ENCODE measurements around the gene CPLX4. TPM values are rescaled to one million over a fixed set of nuclear protein-coding genes. Genes with fewer than 3 reads are reported as not detected.

Gene CPLX4
- polyA plus RNA-seq, 4 donors, result not detected

- FAIRE-seq (no peak), DNase-seq (no peak)
- Histone ChIP-seq H3K27me3 (ENCODE audit: control insufficient read depth in 3 of 3, insufficient read depth in 3 of 3, low read length in 3 of 3) (peaks cover 9 to 71% (median 24%) of the 10 kb centered on the region in 3 donors), H3K4me1 (ENCODE audit: control insufficient read depth in 3 of 3, insufficient read depth in 2 of 3, low read depth in 1 of 3, low read length in 2 of 3) (no peaks in the 10 kb centered on the region), H3K4me3 (ENCODE audit: low read depth in 1 of 3, low read length in 3 of 3) (no peak overlapping the region), H3K36me3 (ENCODE audit: control insufficient read depth in 3 of 3, insufficient read depth in 2 of 3, low read depth in 1 of 3, low read length in 3 of 3) (no peaks in the 10 kb centered on the region), H3K27ac (ENCODE audit: low read depth in 1 of 3, low read length in 2 of 3) (no peak overlapping the region), H3K9me3 (ENCODE audit: control insufficient read depth in 2 of 2, insufficient read depth in 1 of 2, low read depth in 1 of 2, low read length in 1 of 2) (no peaks in the 10 kb centered on the region)
- 61 to 75% (median 67%) methylated on average over 5 of the region's 5 CpGs for WGBS, 3 donors
Observed at GRCh38 chr18:59278793-59279192, 39.7 kb downstream of the CPLX4 start.

- H3K4me1 ChIP-seq (ENCODE audit: control insufficient read depth in 3 of 3, insufficient read depth in 2 of 3, low read depth in 1 of 3, low read length in 2 of 3), result peaks cover 0 to 10% (median 0%) of the 10 kb centered on the region in 3 donors
- no peak overlapping the region for H3K4me3 ChIP-seq (ENCODE audit: low read depth in 1 of 3, low read length in 3 of 3)
- no peaks in the 10 kb centered on the region for H3K9me3 ChIP-seq (ENCODE audit: control insufficient read depth in 2 of 2, insufficient read depth in 1 of 2, low read depth in 1 of 2, low read length in 1 of 2)
- H3K27me3 ChIP-seq (ENCODE audit: control insufficient read depth in 3 of 3, insufficient read depth in 3 of 3, low read length in 3 of 3), result peaks cover 15 to 83% (median 27%) of the 10 kb centered on the region in 3 donors
- H3K27ac ChIP-seq (ENCODE audit: low read depth in 1 of 3, low read length in 2 of 3), result no peak overlapping the region
- DNase-seq (no peak), FAIRE-seq (no peak)
- WGBS, 3 donors, result 16 to 25% (median 18%) methylated on average over 5 of the region's 5 CpGs
- H3K36me3 ChIP-seq (ENCODE audit: control insufficient read depth in 3 of 3, insufficient read depth in 2 of 3, low read depth in 1 of 3, low read length in 3 of 3), result no peaks in the 10 kb centered on the region
Observed at GRCh38 chr18:59276047-59276446, 42.4 kb downstream of the CPLX4 start.

- DNase-seq (no peak), FAIRE-seq (no peak)
- Histone ChIP-seq H3K27me3 (ENCODE audit: control insufficient read depth in 3 of 3, insufficient read depth in 3 of 3, low read length in 3 of 3) (peaks cover 15 to 88% (median 31%) of the 10 kb centered on the region in 3 donors), H3K4me1 (ENCODE audit: control insufficient read depth in 3 of 3, insufficient read depth in 2 of 3, low read depth in 1 of 3, low read length in 2 of 3) (peaks cover 0 to 10% (median 0%) of the 10 kb centered on the region in 3 donors), H3K27ac (ENCODE audit: low read depth in 1 of 3, low read length in 2 of 3) (no peak overlapping the region), H3K9me3 (ENCODE audit: control insufficient read depth in 2 of 2, insufficient read depth in 1 of 2, low read depth in 1 of 2, low read length in 1 of 2) (no peaks in the 10 kb centered on the region), H3K36me3 (ENCODE audit: control insufficient read depth in 3 of 3, insufficient read depth in 2 of 3, low read depth in 1 of 3, low read length in 3 of 3) (no peaks in the 10 kb centered on the region), H3K4me3 (ENCODE audit: low read depth in 1 of 3, low read length in 3 of 3) (no peak overlapping the region)
- 18 to 24% (median 20%) methylated on average over 6 of the region's 6 CpGs for WGBS, 3 donors
Observed at GRCh38 chr18:59275406-59275949, 43.0 kb downstream of the CPLX4 start.

- no peak for FAIRE-seq
- 13 to 20% (median 16%) methylated on average over 18 of the region's 18 CpGs for WGBS, 3 donors
- H3K27me3 ChIP-seq (ENCODE audit: control insufficient read depth in 3 of 3, insufficient read depth in 3 of 3, low read length in 3 of 3), result peaks cover 15 to 92% (median 34%) of the 10 kb centered on the region in 3 donors
Observed at GRCh38 chr18:59274533-59274928, 43.9 kb downstream of the CPLX4 start.

GRCh38 chr18:59273759-59274532, 44.5 kb downstream of the CPLX4 start:
- H3K27me3 ChIP-seq (ENCODE audit: control insufficient read depth in 3 of 3, insufficient read depth in 3 of 3, low read length in 3 of 3), result peaks cover 21 to 92% (median 38%) of the 10 kb centered on the region in 3 donors
- H3K27ac ChIP-seq (ENCODE audit: low read depth in 1 of 3, low read length in 2 of 3), result no peak overlapping the region
- peaks cover 0 to 15% (median 0%) of the 10 kb centered on the region in 3 donors for H3K4me1 ChIP-seq (ENCODE audit: control insufficient read depth in 3 of 3, insufficient read depth in 2 of 3, low read depth in 1 of 3, low read length in 2 of 3)
- H3K36me3 ChIP-seq (ENCODE audit: control insufficient read depth in 3 of 3, insufficient read depth in 2 of 3, low read depth in 1 of 3, low read length in 3 of 3), result no peaks in the 10 kb centered on the region
- 4 to 9% (median 9%) methylated on average over 48 of the region's 48 CpGs for WGBS, 3 donors
- H3K9me3 ChIP-seq (ENCODE audit: control insufficient read depth in 2 of 2, insufficient read depth in 1 of 2, low read depth in 1 of 2, low read length in 1 of 2), result no peaks in the 10 kb centered on the region
- no peak overlapping the region for H3K4me3 ChIP-seq (ENCODE audit: low read depth in 1 of 3, low read length in 3 of 3)
- no peak for DNase-seq
- no peak for FAIRE-seq

More at GRCh38 chr18:59274533-59274928, 43.9 kb downstream of the CPLX4 start:
- no peaks in the 10 kb centered on the region for H3K9me3 ChIP-seq (ENCODE audit: control insufficient read depth in 2 of 2, insufficient read depth in 1 of 2, low read depth in 1 of 2, low read length in 1 of 2)
- no peak overlapping the region for H3K4me3 ChIP-seq (ENCODE audit: low read depth in 1 of 3, low read length in 3 of 3)
- DNase-seq, result no peak
- H3K27ac ChIP-seq (ENCODE audit: low read depth in 1 of 3, low read length in 2 of 3), result no peak overlapping the region
- peaks cover 0 to 12% (median 0%) of the 10 kb centered on the region in 3 donors for H3K4me1 ChIP-seq (ENCODE audit: control insufficient read depth in 3 of 3, insufficient read depth in 2 of 3, low read depth in 1 of 3, low read length in 2 of 3)
- no peaks in the 10 kb centered on the region for H3K36me3 ChIP-seq (ENCODE audit: control insufficient read depth in 3 of 3, insufficient read depth in 2 of 3, low read depth in 1 of 3, low read length in 3 of 3)

- Histone ChIP-seq H3K4me3 (ENCODE audit: low read depth in 1 of 3, low read length in 3 of 3) (peak within 1 kb of the TSS in 1 of 3 donors; percentile 20), H3K4me1 (ENCODE audit: control insufficient read depth in 3 of 3, insufficient read depth in 2 of 3, low read depth in 1 of 3, low read length in 2 of 3) (peaks cover 0 to 15% (median 0%) of the 10 kb centered on the region in 3 donors), H3K36me3 (ENCODE audit: control insufficient read depth in 3 of 3, insufficient read depth in 2 of 3, low read depth in 1 of 3, low read length in 3 of 3) (no peaks in the 10 kb centered on the region), H3K27ac (ENCODE audit: low read depth in 1 of 3, low read length in 2 of 3) (no peak within 1 kb of the TSS), H3K9me3 (ENCODE audit: control insufficient read depth in 2 of 2, insufficient read depth in 1 of 2, low read depth in 1 of 2, low read length in 1 of 2) (no peaks in the 10 kb centered on the region), H3K27me3 (ENCODE audit: control insufficient read depth in 3 of 3, insufficient read depth in 3 of 3, low read length in 3 of 3) (peaks cover 25 to 92% (median 45%) of the 10 kb centered on the region in 3 donors)
- 3 to 11% (median 7%) methylated on average over 59 to 88 of the region's 88 CpGs for WGBS, 3 donors
- FAIRE-seq (no peak), DNase-seq (peak in 1 of 2 donors; percentile 44)
Observed at GRCh38 chr18:59272891-59273758, 45.3 kb downstream of the CPLX4 start, which contains the start of gene RAX. RAX (minus strand) TSS chr18:59273454; CDS start chr18:59273206, 248 bp downstream.

GRCh38 chr18:59272221-59272888, 46.1 kb downstream of the CPLX4 start:
- Histone ChIP-seq H3K36me3 (ENCODE audit: control insufficient read depth in 3 of 3, insufficient read depth in 2 of 3, low read depth in 1 of 3, low read length in 3 of 3) (no peaks in the 10 kb centered on the region), H3K4me1 (ENCODE audit: control insufficient read depth in 3 of 3, insufficient read depth in 2 of 3, low read depth in 1 of 3, low read length in 2 of 3) (peaks cover 0 to 15% (median 0%) of the 10 kb centered on the region in 3 donors), H3K4me3 (ENCODE audit: low read depth in 1 of 3, low read length in 3 of 3) (peak overlapping the region in 1 of 3 donors; percentile 20), H3K27me3 (ENCODE audit: control insufficient read depth in 3 of 3, insufficient read depth in 3 of 3, low read length in 3 of 3) (peaks cover 30 to 95% (median 50%) of the 10 kb centered on the region in 3 donors), H3K27ac (ENCODE audit: low read depth in 1 of 3, low read length in 2 of 3) (no peak overlapping the region), H3K9me3 (ENCODE audit: control insufficient read depth in 2 of 2, insufficient read depth in 1 of 2, low read depth in 1 of 2, low read length in 1 of 2) (no peaks in the 10 kb centered on the region)
- FAIRE-seq (no peak), DNase-seq (peak in 1 of 2 donors; percentile 21)
- 3 to 15% (median 11%) methylated on average over 48 to 52 of the region's 52 CpGs for WGBS, 3 donors

Data from small intestine (tissue), 7 donors.